Smooth muscle cell of the brain vasculature (primary cell): ENCODE measurements around the gene POLR3H.
"Not testable (repeated sequence)": the region's sequence is repeated elsewhere in the genome, so short reads cannot be mapped to it uniquely, and the experiment has no call there.

ENCODE experiments used
- DNase-seq: peaks from one replicate; pipeline ENCODE4 v3.0.0-alpha.2; 2012; ENCODE audit warnings: low read depth, low spot score

Gene POLR3H, protein sequence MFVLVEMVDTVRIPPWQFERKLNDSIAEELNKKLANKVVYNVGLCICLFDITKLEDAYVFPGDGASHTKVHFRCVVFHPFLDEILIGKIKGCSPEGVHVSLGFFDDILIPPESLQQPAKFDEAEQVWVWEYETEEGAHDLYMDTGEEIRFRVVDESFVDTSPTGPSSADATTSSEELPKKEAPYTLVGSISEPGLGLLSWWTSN

DNA sequence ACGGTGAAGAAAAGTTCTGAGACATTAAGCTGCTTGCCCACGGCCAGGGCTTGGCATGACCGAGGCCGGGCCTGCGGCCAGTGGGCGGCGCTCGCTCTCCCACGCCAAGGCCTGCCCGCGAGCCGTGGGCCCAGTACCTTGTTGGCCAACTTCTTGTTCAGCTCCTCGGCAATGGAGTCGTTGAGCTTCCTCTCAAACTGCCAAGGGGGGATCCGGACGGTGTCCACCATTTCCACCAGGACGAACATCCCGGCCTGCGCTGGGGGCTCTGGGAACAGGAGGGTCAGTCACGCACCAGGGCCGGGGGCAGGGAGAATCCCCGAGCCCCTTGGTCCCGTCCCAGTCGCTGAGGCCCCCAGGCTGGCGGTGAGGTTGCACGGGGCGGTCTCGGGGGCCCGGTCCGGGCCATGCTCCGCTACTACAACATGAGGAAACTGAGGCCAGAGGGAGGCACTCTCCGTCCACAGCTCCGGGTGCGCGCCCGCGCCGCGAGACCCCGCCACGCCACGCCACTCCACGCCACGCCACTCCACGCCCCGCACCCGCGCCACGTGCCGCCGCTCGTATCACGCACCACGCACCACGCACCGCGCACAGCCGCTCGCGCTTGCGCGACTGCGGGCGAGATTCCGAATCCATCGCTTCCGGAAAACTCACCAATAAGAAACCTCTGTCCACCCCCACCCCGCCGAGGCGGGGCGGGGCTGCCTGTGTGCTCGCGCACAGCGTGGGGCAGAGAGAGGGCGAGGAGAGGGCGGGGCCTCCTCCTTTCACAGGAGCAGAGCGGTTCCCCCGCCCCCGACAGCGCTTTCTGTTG, at the start of gene POLR3H:
TSS of gene POLR3H (minus strand) at position 617 of the 817 bp plus-strand sequence. CDS start at position 248, 369 bp downstream.
- peak; percentile 96 for DNase-seq

DNA sequence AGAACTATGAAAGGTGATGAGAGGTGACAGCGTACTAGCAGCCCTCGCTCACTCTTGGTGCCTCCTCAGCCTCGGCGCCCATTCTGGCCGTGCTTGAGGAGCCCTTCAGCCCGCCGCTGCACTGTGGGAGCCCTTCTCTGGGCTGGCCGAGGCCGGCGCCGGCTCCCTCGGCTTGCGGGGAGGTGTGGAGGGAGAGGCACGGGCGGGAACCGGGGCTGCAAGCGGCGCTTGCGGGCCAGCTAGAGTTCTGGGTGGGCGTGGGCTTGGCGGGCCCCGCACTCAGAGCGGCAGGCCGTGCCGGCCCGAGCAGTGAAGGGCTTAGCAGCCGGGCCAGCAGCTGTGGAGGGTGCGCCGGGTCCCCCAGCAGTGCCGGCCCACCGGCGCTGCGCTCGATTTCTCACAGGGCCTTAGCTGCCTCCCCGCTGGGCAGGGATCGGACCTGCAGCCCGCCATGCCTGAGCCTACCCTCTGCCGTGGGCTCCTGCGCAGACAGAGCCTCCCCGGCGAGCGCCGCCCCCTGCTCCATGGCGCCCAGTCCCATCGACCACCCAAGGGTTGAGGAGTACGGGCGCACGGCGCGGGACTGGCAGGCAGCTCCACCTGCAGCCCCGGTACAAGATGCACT, 49.2 kb upstream of the POLR3H start:
- not testable (repeated sequence) for DNase-seq

DNA sequence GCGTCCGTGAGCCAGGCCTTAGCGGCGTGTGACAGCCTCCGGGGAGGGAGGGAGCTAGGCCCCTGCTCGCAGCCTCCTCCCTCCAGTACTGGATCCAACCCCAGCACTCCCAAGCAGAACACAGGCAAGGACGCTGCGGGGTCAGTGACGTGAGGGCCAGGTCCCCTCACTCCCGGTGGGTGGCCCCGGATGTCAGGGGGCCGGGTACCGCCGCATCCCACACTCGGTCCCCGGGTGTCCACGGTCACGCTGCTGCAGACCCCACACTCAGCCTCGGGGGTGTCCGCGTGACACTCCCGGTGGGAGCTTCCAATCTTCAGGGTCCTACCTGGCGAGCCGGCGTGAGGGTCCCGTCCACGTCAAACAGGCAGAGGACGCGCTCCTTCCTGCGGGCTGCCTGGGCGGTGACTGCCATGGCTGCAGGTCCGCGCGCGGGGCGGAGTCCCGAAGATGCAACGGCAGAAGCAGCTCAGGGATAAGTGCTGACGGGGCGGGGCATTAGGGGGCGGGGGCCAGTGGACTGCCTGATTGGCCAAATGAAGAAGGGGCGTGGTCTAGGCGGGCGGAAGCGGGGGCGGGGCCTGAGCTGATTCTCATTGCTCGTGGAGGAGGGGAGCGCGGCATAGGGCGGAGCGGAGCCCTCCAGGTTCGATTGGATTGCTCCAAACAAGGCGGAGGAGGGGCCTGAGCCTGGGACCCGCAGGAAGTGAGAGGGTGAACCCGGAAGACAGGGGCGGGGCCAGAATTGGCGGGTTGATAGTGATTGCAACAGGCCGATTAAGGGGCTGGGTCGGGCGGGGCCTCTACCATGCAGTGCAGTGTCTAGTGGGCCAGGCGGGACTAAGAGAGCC, 45.3 kb upstream of the POLR3H start, which contains the start of gene PMM1:
TSS of gene PMM1 (minus strand) at position 450 of the 851 bp plus-strand sequence. CDS start at position 415, 35 bp downstream.
- DNase-seq = peak; percentile 100

DNA sequence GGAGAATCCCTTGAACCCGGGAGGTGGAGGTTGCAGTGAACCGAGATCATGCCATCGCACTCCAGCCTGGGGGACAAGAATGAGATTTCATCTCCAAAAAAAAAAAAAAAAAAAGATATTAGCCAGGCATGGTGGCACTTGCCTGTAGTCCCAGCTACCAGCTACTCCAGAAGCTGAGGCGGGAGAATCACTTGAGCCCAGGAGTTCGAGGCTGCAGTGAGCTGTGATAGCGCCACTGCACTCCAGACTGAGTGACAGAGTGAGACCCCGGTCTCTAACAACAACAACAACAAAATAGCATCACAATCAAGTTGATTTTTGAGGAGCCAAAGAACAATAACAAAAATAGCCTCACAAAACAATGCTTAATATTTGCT, 43.1 kb upstream of the POLR3H start:
- no peak for DNase-seq

DNA sequence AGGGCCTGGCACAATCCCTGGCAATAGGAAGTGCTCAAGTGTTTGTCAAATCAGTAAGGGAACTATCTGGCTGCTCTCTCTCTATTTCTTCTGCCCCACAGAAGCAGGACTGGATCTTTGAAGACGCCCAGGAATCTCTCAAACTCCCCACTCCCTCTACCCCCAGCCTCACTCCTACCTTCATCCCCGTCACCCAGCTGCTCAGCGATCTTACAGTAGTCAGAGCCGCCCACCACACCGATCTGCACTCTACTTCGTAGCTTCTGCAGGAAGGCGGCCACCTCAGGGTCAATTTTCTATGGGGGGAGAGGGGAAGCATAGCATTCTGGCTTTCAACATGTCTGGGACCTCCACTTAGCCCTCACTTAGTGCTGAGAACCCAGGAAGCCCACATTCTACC, 41.6 kb upstream of the POLR3H start:
- DNase-seq = no peak

DNA sequence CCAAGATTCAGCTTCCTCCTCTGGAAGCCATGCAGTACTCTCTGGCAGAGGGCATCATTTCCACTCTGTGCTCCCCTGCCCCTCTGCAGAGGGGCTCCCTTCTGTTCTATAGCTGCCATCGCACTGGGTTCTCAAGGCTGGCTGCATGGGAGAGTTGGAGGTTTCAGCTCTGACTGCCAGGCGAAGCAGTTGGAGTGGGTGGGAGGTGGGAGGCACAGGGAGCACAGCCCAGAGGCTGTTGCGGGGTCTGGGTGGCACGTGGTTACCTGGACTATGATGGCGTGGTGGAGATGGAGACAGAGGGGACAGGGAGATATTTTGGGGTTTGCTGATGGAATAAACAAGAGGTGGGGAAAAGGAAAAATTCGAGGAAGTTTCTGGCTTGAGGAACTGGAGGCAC, 40.6 kb upstream of the POLR3H start:
- no peak for DNase-seq

DNA sequence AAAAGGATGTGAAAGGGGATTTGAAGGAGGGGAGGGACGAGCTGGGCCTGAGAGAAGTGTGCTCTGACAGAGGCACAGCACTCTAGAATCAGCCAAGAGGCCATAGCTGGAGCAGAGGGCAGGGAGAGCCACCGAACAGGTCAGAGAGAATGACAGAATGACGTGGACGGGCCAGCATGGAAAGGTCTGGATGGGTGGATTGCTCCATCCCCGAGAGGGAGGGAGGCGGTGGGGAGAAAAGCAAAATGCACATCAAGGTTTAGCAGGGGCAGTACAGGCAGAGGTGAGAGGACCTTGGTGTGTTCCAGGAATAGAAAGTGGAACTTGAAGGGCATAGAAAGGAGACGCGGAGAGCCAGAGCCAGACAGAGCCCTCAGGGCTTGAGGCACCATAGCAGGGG, 38.4 kb upstream of the POLR3H start:
- DNase-seq = no peak

DNA sequence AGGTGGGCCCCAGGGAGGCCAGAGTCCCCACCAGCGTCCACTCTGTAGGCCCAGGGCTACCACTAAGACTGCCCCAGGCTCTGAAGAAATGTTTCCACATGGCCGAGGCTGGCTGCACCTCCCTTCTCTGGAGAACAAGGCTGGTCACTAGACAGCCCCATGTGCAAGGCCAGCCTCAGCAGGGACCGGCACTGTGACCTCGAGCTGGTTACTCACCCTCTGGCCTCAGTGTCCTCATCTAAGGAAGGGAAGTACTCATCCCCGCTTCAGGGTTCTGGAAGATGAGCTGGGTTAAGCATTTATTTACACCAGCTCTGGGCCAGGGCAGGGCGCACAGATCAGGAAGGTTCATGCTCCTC, 35.7 kb upstream of the POLR3H start:
- no peak for DNase-seq

DNA sequence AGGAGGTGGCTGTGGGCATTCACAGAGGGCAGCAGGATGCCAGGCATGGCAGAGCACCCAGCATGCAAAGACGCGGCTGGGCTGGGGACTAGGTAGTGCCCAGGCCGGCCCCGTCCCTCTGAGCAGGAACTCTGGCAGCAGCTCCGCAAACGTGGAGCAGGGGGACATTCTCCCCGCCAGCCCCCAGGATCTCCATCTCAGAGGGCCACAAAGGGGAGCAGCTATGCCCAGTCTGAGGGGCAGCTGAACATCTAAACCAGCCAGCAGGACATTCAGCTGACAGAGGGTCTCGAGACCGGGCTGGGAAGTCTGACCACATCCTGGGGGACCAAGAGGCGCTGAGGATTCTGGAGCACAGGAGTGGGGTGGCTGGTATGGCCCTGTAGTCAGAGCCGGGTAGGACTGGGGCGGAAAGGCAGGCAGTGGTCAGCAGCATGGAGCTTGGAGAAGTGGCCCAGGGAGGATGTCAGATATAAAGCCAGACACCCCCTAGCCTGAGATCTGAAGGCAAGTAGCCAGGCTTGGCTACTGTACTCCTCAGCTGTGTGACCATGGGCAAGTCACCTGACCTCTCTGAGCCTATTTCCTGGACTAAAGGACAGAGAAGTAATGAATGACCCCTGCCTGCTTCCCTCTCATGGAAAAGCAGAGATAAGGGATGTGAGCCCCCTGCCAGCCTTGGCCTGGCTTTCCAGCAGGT, 35.2 kb upstream of the POLR3H start:
- DNase-seq = no peak

DNA sequence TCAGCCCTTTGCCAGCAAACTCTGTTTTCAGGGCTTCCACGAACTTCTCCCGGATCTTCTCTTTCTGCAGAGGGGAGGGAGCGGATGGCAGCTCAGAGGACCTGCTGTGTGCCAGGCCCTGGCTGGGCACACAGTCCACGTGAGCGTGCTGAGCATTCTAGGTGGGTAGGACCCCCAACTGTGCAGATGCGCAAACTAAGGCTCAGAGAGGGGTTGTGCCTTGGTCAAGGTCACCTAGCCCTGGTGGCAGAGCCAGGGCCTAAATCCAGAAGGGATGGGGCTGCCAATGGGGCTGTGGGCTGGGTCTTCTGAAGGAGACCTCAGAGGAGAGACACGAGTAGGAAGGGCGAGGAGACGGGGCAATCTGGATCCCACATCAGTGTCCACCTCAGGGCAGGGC, 34.5 kb upstream of the POLR3H start:
- DNase-seq = no peak

DNA sequence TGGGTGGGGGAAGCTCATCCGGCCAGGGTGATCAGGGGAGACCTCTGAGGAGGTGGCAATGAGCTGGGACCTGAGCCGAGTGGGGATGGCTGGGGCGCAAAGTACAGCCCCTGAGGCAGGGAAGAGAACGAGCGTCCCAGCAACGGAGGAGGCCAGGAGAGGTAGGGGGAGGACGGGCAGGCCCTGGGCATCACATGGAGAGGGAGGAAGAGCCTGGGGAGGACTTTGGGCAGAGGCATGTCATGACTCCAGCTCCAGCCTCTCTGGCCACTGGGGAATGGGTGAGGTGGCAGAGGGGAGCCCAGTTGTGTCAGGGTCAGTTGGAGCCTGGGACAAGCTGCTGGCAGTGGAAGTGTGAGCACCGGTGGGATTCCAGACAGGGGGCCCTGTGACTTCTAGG, 33.8 kb upstream of the POLR3H start:
- no peak for DNase-seq

DNA sequence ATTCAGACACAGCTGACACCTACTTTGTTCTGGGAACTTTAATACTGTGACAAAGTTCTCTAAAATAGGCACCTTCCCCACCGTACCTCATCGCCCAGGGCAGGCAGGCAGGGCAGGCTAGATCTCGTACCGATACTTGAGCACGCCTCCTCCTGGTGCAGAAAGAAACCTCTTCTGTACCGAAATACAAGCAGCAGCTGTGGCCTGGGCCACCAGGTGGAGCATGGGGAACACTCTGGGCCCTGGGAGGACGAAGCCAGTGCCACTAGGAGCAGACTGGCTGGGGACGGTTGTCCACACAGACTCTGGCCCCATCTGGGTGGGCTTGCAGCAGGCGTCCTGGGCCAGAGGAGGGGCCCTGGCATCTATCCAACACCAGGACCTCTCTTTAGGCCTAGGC, 32.6 kb upstream of the POLR3H start:
- no peak for DNase-seq

DNA sequence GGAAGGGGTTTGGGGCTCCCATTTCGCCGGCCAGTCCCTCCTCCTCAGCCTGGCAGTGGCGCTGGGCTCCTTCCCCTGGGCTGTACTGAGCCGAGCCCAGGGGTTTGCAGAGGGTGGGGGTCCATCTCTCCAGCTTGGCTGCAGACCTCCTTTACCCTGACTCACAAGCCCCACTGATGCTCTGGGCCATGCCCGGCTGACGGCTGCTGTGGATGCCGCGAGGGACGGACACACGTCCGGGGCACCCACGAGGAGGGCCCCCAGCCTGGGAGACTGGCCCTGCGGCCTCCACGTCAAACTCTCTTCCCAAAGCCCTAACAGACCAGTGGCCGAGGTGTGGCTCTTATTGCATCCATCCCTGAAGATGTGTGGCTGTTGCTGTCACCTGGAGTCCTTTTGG, 31.3 kb upstream of the POLR3H start:
- DNase-seq = no peak

DNA sequence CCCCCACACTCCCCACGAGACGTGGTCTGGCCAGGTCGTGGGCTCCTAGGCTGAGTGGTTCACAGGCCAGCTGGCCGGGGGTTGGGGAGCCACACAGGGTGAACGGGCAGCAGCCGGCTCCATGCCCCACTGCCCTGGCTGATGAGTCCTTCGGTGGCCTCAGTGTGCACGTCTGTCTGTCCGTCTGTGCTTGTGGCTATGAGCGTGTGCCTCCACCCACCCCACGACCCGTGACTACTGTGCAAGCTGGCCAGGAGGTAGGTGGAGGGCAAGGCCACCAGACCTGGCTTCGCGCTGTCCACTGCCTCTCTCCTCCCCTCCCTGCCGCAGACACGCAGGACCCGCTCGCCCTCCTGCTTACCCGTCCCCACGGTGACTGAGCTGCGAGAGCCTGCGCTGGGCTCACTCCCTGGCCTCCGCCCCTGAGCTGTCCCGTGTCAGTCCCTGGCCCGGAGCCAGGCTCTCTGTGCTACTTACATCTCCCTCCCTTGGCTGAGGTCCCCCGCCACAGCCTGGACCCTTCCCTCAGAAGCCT, 30.6 kb upstream of the POLR3H start:
- DNase-seq = no peak

DNA sequence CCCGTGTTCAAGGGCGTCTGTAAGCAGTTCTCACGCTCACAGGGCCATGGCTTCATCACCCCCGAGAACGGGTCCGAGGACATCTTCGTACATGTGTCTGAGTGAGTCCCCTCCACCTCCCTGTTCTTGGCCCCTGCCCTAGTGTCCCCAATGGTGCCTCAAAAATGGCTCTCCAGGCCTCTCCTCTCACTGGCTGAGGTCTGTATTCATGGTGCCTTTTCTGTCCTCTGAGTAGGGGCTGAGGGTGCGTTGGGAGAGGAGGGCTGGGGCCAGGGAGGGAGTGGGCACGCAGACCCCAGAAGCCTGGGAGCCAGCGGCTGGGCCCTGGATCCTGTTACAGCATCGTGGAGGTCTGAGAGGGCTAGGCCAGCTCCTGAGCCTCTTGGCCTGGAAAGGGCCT, 29.4 kb upstream of the POLR3H start:
- no peak for DNase-seq

DNA sequence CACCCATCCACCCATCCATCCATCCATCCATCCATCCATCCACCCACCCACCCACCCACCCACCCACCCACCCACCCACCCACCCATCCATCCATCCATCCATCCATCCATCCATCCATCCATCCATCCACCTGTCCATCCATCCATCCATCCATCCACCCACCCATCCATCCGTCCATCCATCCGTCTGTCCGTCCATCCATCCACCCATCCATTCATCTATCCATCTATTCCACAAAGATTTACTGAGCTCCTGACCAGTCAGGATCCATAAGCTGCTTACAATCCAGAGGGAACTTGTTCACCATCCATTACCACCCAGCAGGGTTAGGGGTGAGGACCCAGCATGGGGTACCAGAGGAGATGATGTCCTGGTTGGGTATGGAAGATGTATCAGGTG, 28.0 kb upstream of the POLR3H start:
- DNase-seq = not testable (repeated sequence)

DNA sequence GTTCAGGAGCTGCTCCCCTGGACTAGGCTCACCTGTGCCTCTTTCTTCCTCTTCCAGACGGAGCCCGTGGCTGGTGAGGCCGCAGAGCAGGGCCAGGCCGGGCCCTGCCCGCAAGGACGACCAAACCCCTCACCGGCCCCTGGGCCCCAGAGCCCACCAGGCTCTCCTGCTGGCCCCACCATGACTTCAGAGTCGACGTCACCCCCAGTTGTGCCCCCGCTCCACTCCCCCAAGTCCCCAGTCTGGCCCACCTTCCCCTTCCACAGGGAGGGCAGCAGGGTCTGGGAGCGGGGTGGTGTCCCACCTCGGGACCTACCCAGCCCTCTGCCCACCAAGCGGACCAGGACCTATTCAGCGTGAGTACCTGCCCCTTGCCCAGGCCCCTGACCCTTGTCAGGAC, 27.5 kb upstream of the POLR3H start:
- no peak for DNase-seq

DNA sequence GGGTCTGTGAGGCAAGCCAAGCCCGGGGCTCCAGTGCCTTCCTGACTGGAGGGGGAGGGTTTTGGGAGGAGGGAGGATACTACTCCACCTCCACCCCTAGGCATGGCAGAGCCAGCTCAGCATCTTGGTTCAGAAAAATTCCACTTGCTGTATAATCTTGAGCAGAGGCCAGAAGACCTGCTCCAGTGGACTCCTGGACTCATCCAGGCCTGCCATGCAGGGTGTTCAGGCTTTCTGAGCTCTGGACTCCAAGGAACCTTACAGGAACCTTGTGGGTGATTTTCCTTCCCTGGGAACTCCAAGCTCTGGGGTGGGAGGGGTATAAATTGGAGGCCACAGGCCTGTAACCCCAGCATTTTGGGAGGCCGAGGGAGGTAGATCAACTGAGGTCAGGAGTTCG, 26.0 kb upstream of the POLR3H start:
- DNase-seq = no peak

DNA sequence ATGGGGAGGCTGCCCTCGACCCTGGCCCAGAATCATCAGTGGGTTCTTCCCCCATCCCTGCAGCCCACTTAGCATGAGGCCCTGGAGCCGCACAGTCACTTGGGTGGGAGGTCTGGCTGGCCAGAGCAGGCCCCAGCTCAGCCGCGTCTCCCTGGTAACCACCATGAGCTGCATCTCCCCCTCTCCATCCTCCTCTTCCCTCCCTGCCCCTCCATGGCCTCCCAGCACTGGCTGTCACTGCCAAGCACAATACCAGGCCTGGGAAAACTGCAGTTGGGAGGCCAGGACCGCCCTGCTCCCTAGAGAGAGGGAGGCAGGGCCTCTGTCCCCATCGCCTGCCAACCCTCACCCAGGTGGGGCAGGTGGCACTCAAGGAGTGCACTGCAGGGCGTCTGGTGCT, 24.5 kb upstream of the POLR3H start:
- DNase-seq = no peak

DNA sequence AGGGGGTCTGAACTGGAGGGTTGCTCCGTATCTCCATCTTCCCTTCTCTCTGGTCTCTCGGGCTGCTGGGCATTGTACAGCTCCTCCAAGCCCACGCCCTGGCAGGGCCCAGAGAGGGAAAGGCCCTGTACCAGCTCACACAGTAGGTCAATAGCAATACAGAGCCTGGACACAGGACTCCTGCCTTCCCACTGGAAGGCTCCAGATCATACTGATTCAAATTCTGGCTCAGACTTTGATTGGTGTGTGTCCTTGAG, 23.2 kb upstream of the POLR3H start:
- DNase-seq = no peak

DNA sequence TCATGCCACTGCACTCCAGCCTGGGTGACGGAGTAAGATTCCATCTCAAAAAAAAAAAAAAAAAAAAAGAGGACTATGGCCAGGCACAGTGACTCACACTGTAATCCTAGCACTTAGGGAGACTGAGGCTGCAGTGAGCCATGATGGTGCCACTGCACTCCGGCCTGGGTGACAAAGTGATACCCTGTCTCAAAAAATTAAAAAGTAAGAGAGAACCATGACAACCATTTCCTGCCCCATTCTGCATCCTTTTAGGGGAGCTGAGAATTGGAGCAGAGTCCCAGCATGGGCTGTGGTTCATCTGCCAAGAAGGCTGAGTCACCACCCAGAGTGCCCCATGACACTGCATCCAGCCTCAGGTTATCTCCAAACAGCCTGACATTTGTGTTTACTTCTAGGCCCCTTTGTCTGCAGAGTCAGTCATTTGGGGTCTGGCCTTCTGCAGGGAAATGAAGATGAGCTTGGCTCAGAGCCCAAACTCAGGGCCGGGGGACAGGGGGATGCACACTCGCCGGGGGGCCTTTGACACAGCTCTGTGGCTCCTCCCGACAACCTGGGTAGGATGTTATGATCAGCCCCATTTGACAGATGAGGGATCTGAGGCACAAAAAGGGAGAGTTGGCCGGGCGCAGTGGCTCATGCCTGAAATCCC, 21.3 kb upstream of the POLR3H start:
- no peak for DNase-seq
